ENCODE results near the gene NUDCD3. TPM values are rescaled to one million over a fixed set of nuclear protein-coding genes. Genes with fewer than 3 reads are reported as not detected.
A peak's percentile ranks its signal among the peaks of the same experiment; 100 is the strongest.

NUDCD3 gene
- total RNA-seq, 1 donor from 2014 or later = 86.8 TPM

- H3K9ac ChIP-seq (ENCODE audit: low read length) = peak overlapping the region; percentile 90
- H3K4me2 ChIP-seq (ENCODE audit: low read length) = peak overlapping the region; percentile 84
- H2AFZ ChIP-seq (ENCODE audit: low read depth, low read length) = peak overlapping the region; percentile 88
- FAIRE-seq (no peak), DNase-seq (ENCODE audit: low read depth) (no peak)
- Mint-ChIP-seq H3K9me3 (ENCODE audit: unreplicated experiment) (no peaks in the 10 kb centered on the region), H3K27ac (ENCODE audit: unreplicated experiment) (peak overlapping the region; percentile 96), H3K27me3 (ENCODE audit: low read depth, unreplicated experiment) (no peaks in the 10 kb centered on the region), H3K4me3 (ENCODE audit: unreplicated experiment) (peak overlapping the region; percentile 89), H3K4me1 (ENCODE audit: low read depth, unreplicated experiment) (peaks cover 11% of the 10 kb centered on the region), H3K36me3 (ENCODE audit: low read depth, unreplicated experiment) (peaks cover 2% of the 10 kb centered on the region)
- peak overlapping the region; percentile 94 for H3K27ac ChIP-seq (ENCODE audit: low read depth, low read length)
- TF ChIP-seq, protein P1, sequence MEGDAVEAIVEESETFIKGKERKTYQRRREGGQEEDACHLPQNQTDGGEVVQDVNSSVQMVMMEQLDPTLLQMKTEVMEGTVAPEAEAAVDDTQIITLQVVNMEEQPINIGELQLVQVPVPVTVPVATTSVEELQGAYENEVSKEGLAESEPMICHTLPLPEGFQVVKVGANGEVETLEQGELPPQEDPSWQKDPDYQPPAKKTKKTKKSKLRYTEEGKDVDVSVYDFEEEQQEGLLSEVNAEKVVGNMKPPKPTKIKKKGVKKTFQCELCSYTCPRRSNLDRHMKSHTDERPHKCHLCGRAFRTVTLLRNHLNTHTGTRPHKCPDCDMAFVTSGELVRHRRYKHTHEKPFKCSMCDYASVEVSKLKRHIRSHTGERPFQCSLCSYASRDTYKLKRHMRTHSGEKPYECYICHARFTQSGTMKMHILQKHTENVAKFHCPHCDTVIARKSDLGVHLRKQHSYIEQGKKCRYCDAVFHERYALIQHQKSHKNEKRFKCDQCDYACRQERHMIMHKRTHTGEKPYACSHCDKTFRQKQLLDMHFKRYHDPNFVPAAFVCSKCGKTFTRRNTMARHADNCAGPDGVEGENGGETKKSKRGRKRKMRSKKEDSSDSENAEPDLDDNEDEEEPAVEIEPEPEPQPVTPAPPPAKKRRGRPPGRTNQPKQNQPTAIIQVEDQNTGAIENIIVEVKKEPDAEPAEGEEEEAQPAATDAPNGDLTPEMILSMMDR (IDR thresholded peaks at IDR 0.05; ENCODE audit: insufficient read depth, low read depth, low read length) = no peak
- TF ChIP-seq EZH2 (IDR thresholded peaks at IDR 0.05; ENCODE audit: insufficient read depth, low read length) = no peak
- peaks cover 42% of the 10 kb centered on the region for H3K79me2 ChIP-seq (ENCODE audit: insufficient read depth, low read length)
- H3K27me3 ChIP-seq (ENCODE audit: insufficient read depth, low read length) = peaks cover 7% of the 10 kb centered on the region
- H3K36me3 ChIP-seq (ENCODE audit: insufficient read depth, low read length) = peaks cover 2% of the 10 kb centered on the region
- H4K20me1 ChIP-seq (ENCODE audit: insufficient read depth, low read length) = peaks cover 25% of the 10 kb centered on the region
- no peaks in the 10 kb centered on the region for H3K9me3 ChIP-seq (ENCODE audit: insufficient read depth, low read depth, low read length)
- H3K4me1 ChIP-seq (ENCODE audit: insufficient read depth, low read length) = peaks cover 10% of the 10 kb centered on the region
- H3K4me3 ChIP-seq (ENCODE audit: insufficient read depth, low read depth, low read length) = peak overlapping the region; percentile 87
These were observed 771 bp upstream of the NUDCD3 start for GRCh38 chr7:44491229-44491628.

GRCh38 chr7:44489955-44490350 is 505 bp downstream of the NUDCD3 start:
- no peaks in the 10 kb centered on the region for H3K9me3 ChIP-seq (ENCODE audit: insufficient read depth, low read depth, low read length)
- peaks cover 2% of the 10 kb centered on the region for H3K36me3 ChIP-seq (ENCODE audit: insufficient read depth, low read length)
- peaks cover 9% of the 10 kb centered on the region for H3K36me3 Mint-ChIP-seq (ENCODE audit: low read depth, unreplicated experiment)
- H3K4me3 ChIP-seq (ENCODE audit: insufficient read depth, low read depth, low read length) = peak overlapping the region; percentile 87
- DNase-seq (ENCODE audit: low read depth) (peak; percentile 18), FAIRE-seq (no peak)
- H3K27ac ChIP-seq (ENCODE audit: low read depth, low read length) = peak overlapping the region; percentile 94
- H4K20me1 ChIP-seq (ENCODE audit: insufficient read depth, low read length) = peaks cover 38% of the 10 kb centered on the region
- no peaks in the 10 kb centered on the region for H3K27me3 Mint-ChIP-seq (ENCODE audit: low read depth, unreplicated experiment)
- peak overlapping the region; percentile 88 for H2AFZ ChIP-seq (ENCODE audit: low read depth, low read length)
- peaks cover 10% of the 10 kb centered on the region for H3K4me1 ChIP-seq (ENCODE audit: insufficient read depth, low read length)
- H3K4me2 ChIP-seq (ENCODE audit: low read length) = peak overlapping the region; percentile 84
- H3K4me1 Mint-ChIP-seq (ENCODE audit: low read depth, unreplicated experiment) = peaks cover 17% of the 10 kb centered on the region
- no peaks in the 10 kb centered on the region for H3K27me3 ChIP-seq (ENCODE audit: insufficient read depth, low read length)
- peak overlapping the region; percentile 90 for H3K9ac ChIP-seq (ENCODE audit: low read length)
- no peaks in the 10 kb centered on the region for H3K9me3 Mint-ChIP-seq (ENCODE audit: unreplicated experiment)
- H3K79me2 ChIP-seq (ENCODE audit: insufficient read depth, low read length) = peaks cover 55% of the 10 kb centered on the region
- peak overlapping the region; percentile 82 for H3K27ac Mint-ChIP-seq (ENCODE audit: unreplicated experiment)
- peak overlapping the region; percentile 89 for H3K4me3 Mint-ChIP-seq (ENCODE audit: unreplicated experiment)
- TF ChIP-seq, protein P1 (IDR thresholded peaks at IDR 0.05; ENCODE audit: insufficient read depth, low read depth, low read length) = no peak
- TF ChIP-seq EZH2 (IDR thresholded peaks at IDR 0.05; ENCODE audit: insufficient read depth, low read length) = no peak

DNA sequence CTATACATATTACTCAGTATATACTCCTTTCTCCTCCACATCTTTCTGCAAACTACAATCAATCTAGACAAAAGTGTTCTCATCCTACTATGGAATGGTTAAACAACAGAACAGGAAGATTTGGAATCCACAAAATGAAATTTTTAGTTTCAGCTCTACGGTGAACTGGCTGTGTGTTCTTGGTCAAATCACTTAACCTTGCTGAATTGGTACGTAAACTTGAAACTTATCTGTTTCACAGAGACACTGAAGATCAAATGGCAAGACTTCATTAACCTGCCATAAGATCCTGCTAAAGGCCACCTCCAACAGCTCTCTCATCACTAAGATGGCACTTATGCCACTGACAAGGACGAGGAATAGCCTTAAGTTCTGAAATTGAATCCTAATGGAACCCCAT is 1.5 kb downstream of the NUDCD3 start:
- Mint-ChIP-seq H3K27ac (ENCODE audit: unreplicated experiment) (no peak overlapping the region), H3K27me3 (ENCODE audit: low read depth, unreplicated experiment) (no peaks in the 10 kb centered on the region), H3K4me1 (ENCODE audit: low read depth, unreplicated experiment) (peaks cover 17% of the 10 kb centered on the region), H3K4me3 (ENCODE audit: unreplicated experiment) (peak overlapping the region; percentile 89), H3K36me3 (ENCODE audit: low read depth, unreplicated experiment) (peaks cover 16% of the 10 kb centered on the region), H3K9me3 (ENCODE audit: unreplicated experiment) (no peaks in the 10 kb centered on the region)
- Histone ChIP-seq H3K4me1 (ENCODE audit: insufficient read depth, low read length) (peaks cover 10% of the 10 kb centered on the region), H3K9ac (ENCODE audit: low read length) (peak overlapping the region; percentile 90), H3K9me3 (ENCODE audit: insufficient read depth, low read depth, low read length) (no peaks in the 10 kb centered on the region), H3K27ac (ENCODE audit: low read depth, low read length) (no peak overlapping the region), H2AFZ (ENCODE audit: low read depth, low read length) (no peak overlapping the region), H3K4me3 (ENCODE audit: insufficient read depth, low read depth, low read length) (peak overlapping the region; percentile 87), H3K27me3 (ENCODE audit: insufficient read depth, low read length) (no peaks in the 10 kb centered on the region), H4K20me1 (ENCODE audit: insufficient read depth, low read length) (peaks cover 43% of the 10 kb centered on the region), H3K79me2 (ENCODE audit: insufficient read depth, low read length) (peaks cover 64% of the 10 kb centered on the region), H3K4me2 (ENCODE audit: low read length) (peak overlapping the region; percentile 84), H3K36me3 (ENCODE audit: insufficient read depth, low read length) (peaks cover 12% of the 10 kb centered on the region)
- FAIRE-seq (no peak), DNase-seq (ENCODE audit: low read depth) (no peak)
- TF ChIP-seq, protein P1 (IDR thresholded peaks at IDR 0.05; ENCODE audit: insufficient read depth, low read depth, low read length) = no peak
- no peak for TF ChIP-seq EZH2 (IDR thresholded peaks at IDR 0.05; ENCODE audit: insufficient read depth, low read length)
